Heart left ventricle (tissue), 13 donors: ENCODE measurements around the gene ADGRB2.

Experiments used
- CTCF ChIP-seq, 12 donors: fragments of 200-600 bp; sonication (generic) in 4 of 12; IDR thresholded peaks; one replicate each; pipeline versions ENCODE4 v1.5.0 to v1.8.0; 2018 to 2022; ENCODE audit warnings: antibody characterized with exemption in 12 of 12, mild to moderate bottlenecking in 5 of 12
- POLR2A ChIP-seq, 2 donors: fragments of 450-650 bp; IDR thresholded peaks; one replicate each; pipeline ENCODE4 v1.6.1; 2017; ENCODE audit warnings: antibody characterized with exemption in 2 of 2, mild to moderate bottlenecking in 2 of 2, moderate library complexity in 2 of 2
- donor health status: ischemic (EF 13 %, LVEDD 7.1; RV severe dilation, severe dysfunction).
- donor health status: DM: no; HTN: yes; CAD: no.
- donor health status: DM: no; HTN: no; CAD: no.
- donor health status: ischemic (EF 25% LVEDD 6.9; RV normal size, moderate dysfunction).
- donor health status: ischemic (EF 25% LVEDD 5.7; RV mildly dilated, moderate dysfunction).
- donor health status: ischemic (EF 35%, LVEDD 5.7; RV mildly dilated, moderate dysfunction).
- donor health status: nonischemic (EF 11% LVEDD 7.7; RV severe dilation, severe dysfunction).
- donor health status: DM: yes; HTN: yes; CAD: no.
- donor health status: PGD.
- donor health status: ischemic (EF 29% LVEDD 5.4; RV normal size, mild dysfunction).
- donor health status: nonischemic (EF 23%, LVEDD 6.1; RV moderate dilation, normal function).

- TF ChIP-seq CTCF (IDR thresholded peaks at IDR 0.05): no peak
- no peak for TF ChIP-seq POLR2A (IDR thresholded peaks at IDR 0.05)
These were observed 59.7 kb downstream of the ADGRB2 start for GRCh38 chr1:31704271-31705079.
